ENCODE measurements around the gene CKAP5. TPM values are rescaled to one million over a fixed set of nuclear protein-coding genes. Genes with fewer than 3 reads are reported as not detected.

CKAP5 gene
- total RNA-seq, 4 donors from 2014 or later, result 27.2 to 37.0 (median 31.6) TPM

- ATAC-seq (ENCODE audit: low FRiP score), result no peak
- no peak for TF ChIP-seq CTCF (IDR thresholded peaks at IDR 0.05)
- DNase-seq (ENCODE audit: low spot score), result no peak
Measured at GRCh38 chr11:46855863-46856262, 9.8 kb upstream of the CKAP5 start.

GRCh38 chr11:46855167-46855566, 9.1 kb upstream of the CKAP5 start:
- no peak for ATAC-seq (ENCODE audit: low FRiP score)
- DNase-seq (ENCODE audit: low spot score), result no peak
- TF ChIP-seq CTCF (IDR thresholded peaks at IDR 0.05), result no peak

GRCh38 chr11:46850829-46851380, 4.8 kb upstream of the CKAP5 start:
- no peak for ATAC-seq (ENCODE audit: low FRiP score)
- TF ChIP-seq CTCF (IDR thresholded peaks at IDR 0.05), result no peak
- no peak for DNase-seq (ENCODE audit: low spot score)

GRCh38 chr11:46849631-46850030, 3.6 kb upstream of the CKAP5 start:
- TF ChIP-seq CTCF (IDR thresholded peaks at IDR 0.05), result no peak
- ATAC-seq (ENCODE audit: low FRiP score), result no peak

GRCh38 chr11:46846510-46846830, 390 bp upstream of the CKAP5 start:
- no peak for DNase-seq (ENCODE audit: low spot score)
- peak; percentile 3 for ATAC-seq (ENCODE audit: low FRiP score)
- TF ChIP-seq CTCF (IDR thresholded peaks at IDR 0.05), result no peak

More at GRCh38 chr11:46849631-46850030, 3.6 kb upstream of the CKAP5 start:
- DNase-seq (ENCODE audit: low spot score), result no peak

GRCh38 chr11:46845440-46845739, 690 bp downstream of the CKAP5 start:
- peak; percentile 2 for ATAC-seq (ENCODE audit: low FRiP score)

More at GRCh38 chr11:46845440-46845739, 690 bp downstream of the CKAP5 start:
- no peak for TF ChIP-seq CTCF (IDR thresholded peaks at IDR 0.05)
- DNase-seq (ENCODE audit: low spot score), result no peak
